ENCODE measurements around the gene ADGRD1. TPM values are rescaled to one million over a fixed set of nuclear protein-coding genes. Genes with fewer than 3 reads are reported as not detected.

The ADGRD1 gene
- total and polyA plus RNA-seq, 2 of the 8 experiments (the other 6 are each of a cell fraction or from before 2014, with no cell fraction given): 0.36 to 0.48 TPM

DNA sequence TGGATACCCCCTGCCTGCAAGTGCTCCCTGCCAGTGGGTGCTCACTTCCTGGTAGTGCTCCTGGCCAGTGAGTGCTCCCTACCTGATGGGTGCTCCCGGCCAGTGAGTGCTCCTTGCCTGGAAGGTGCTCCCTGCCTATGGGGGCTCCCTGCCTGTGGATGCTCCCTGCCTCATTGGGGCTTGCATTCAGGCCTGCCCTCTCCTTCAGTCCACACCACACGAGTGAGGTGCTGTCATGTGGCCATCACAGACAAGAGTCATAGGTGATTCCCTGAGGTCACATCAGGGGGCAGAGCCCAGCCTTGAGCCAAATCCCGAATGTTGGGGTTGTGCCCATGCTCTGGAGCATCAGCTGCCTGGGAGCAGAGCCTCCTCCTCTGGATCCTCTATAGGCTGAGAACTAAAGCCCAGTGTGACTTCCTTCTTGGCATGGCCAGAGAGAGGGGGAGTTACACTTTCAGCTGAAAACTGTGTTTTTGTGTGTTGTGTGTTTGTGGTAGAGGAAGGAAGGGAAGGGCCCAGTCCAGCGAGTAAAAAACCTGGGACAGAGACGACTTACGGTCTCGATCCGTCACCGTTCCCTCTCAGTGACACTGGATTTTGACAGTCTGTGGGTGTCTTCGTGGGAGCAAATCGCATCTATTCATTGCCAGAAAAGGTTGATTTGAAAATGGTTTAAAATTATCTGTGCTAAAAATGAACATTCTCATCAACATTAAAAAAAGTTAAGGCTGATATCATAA, 136.0 kb downstream of the ADGRD1 start (continued):
- TF ChIP-seq, protein P1, sequence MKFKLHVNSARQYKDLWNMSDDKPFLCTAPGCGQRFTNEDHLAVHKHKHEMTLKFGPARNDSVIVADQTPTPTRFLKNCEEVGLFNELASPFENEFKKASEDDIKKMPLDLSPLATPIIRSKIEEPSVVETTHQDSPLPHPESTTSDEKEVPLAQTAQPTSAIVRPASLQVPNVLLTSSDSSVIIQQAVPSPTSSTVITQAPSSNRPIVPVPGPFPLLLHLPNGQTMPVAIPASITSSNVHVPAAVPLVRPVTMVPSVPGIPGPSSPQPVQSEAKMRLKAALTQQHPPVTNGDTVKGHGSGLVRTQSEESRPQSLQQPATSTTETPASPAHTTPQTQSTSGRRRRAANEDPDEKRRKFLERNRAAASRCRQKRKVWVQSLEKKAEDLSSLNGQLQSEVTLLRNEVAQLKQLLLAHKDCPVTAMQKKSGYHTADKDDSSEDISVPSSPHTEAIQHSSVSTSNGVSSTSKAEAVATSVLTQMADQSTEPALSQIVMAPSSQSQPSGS (IDR thresholded peaks at IDR 0.05; ENCODE audit: low read length): no peak
- no peak for TF ChIP-seq CREB1 (IDR thresholded peaks at IDR 0.05)
- no peak for TF ChIP-seq POLR2AphosphoS5 (IDR thresholded peaks at IDR 0.05; ENCODE audit: low read depth, low read length)
- TF ChIP-seq KDM5A (IDR thresholded peaks at IDR 0.05; ENCODE audit: low read length): no peak
- TF ChIP-seq SP2 (IDR thresholded peaks at IDR 0.05; ENCODE audit: low read length): no peak

Data from H1 (cell line).